Hypothalamus (tissue), 51 donors: Measurements from ENCODE around the gene MDK.
A peak's percentile ranks its signal among the peaks of the same experiment; 100 is the strongest.

Source experiments
- DNase-seq, 51 donors: peaks; one replicate each; lab custom pipeline; 2025; lab: John Stamatoyannopoulos, UW

The MDK gene

GRCh38 chr11:46346886-46347636, 34.4 kb upstream of the MDK start, which contains the start of gene DGKZ:
Gene DGKZ (plus strand): TSS chr11:46347463. CDS start chr11:46347660, 197 bp downstream.
- peak in 49 of 51 donors; percentile 42 to 93 (median 78) for DNase-seq

- DNase-seq = peak in 5 of 51 donors; percentile 20 to 43 (median 27)
These were observed 33.7 kb upstream of the MDK start for GRCh38 chr11:46347637-46348311.

- no peak for DNase-seq
These were observed 32.7 kb upstream of the MDK start for GRCh38 chr11:46348566-46349401.

- DNase-seq = no peak
These were observed 30.8 kb upstream of the MDK start for GRCh38 chr11:46350695-46351094.

- no peak for DNase-seq
These were observed 30.3 kb upstream of the MDK start for GRCh38 chr11:46351148-46351547.

- DNase-seq = no peak
These were observed 29.9 kb upstream of the MDK start for GRCh38 chr11:46351606-46352005.

- DNase-seq = peak in 19 of 51 donors; percentile 13 to 68 (median 29)
These were observed 29.2 kb upstream of the MDK start for GRCh38 chr11:46352063-46352841.

GRCh38 chr11:46353698-46354097, 27.8 kb upstream of the MDK start:
- DNase-seq = peak in 1 of 51 donors; percentile 71

GRCh38 chr11:46356924-46357482, 24.5 kb upstream of the MDK start:
- no peak for DNase-seq

GRCh38 chr11:46357483-46357936, 24.0 kb upstream of the MDK start:
- no peak for DNase-seq

- no peak for DNase-seq
These were observed 21.5 kb upstream of the MDK start for GRCh38 chr11:46359953-46360352.

- no peak for DNase-seq
These were observed 20.6 kb upstream of the MDK start for GRCh38 chr11:46360878-46361277.

GRCh38 chr11:46361283-46362155, 19.9 kb upstream of the MDK start:
- DNase-seq = peak in 19 of 51 donors; percentile 16 to 73 (median 38)

- DNase-seq = peak in 1 of 51 donors; percentile 57
These were observed 19.1 kb upstream of the MDK start for GRCh38 chr11:46362156-46363030.

- DNase-seq = peak in 33 of 51 donors; percentile 22 to 73 (median 51)
These were observed 18.4 kb upstream of the MDK start for GRCh38 chr11:46363031-46363407.

GRCh38 chr11:46363455-46364005, 17.9 kb upstream of the MDK start:
- peak in 40 of 51 donors; percentile 25 to 89 (median 70) for DNase-seq

- no peak for DNase-seq
These were observed 17.4 kb upstream of the MDK start for GRCh38 chr11:46364056-46364455.
